ENCODE measurements around the gene MAP10. TPM values are rescaled to one million over a fixed set of nuclear protein-coding genes. Genes with fewer than 3 reads are reported as not detected.

MAP10 gene
- total RNA-seq = 1 to 10 TPM; 2.4 to 2.5 TPM

DNA sequence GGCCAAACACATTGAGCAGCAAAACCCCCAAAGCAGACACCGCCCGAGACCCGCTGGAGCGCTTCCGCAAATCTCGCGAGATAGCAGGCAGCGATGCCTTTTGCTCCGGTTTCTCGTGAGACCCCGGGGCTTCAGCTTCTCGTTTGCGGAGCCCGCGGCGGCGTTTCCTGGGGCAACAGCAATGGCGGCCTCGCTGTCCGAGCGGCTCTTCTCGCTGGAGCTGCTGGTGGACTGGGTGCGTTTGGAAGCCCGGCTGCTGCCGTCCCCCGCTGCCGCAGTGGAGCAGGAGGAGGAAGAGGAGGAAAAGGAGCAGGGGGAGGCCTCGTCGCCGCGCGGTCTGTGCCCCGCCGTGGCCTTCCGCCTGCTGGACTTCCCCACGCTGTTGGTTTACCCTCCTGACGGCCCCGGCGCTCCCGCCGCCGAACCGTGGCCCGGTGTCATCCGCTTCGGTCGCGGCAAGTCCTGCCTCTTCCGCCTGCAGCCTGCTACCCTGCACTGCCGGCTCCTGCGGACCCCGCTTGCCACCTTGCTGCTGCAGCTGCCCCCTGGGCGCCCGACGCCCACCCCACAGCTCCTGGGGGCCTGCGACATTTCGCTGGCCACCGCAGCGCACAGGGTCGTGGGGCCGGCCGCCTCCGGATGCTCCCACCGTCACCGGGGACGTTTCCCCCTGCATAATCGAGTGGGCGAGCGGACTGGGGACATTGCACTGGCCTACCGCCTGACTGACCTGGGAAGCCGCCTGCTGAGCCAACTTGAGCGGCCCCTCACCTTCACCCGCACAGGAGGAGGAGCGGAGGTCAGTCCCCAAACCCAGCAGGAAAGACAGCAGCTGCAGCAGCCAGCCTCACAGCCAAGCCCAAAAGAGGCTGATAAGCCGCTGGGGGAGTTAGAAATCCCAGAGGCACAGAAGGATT lies at the start of gene MAP10:
Gene MAP10 (plus strand): TSS at position 148 of the 917 bp plus-strand sequence. CDS start 34 bp downstream, at position 182.
- H3K9ac ChIP-seq (ENCODE audit: low read depth in 2 of 2, low read length in 2 of 2) = peak within 1 kb of the TSS; percentile 63 to 67
- peak within 1 kb of the TSS; percentile 71 for H3K4me3 ChIP-seq
- TF ChIP-seq CTCF (IDR thresholded peaks at IDR 0.05) = no peak
- intact Hi-C loops (cut with DNase I) = no loop called here
- no peaks in the 10 kb centered on the region for H3K4me1 ChIP-seq
- DNase-seq = peak; percentile 75
- H3K27ac ChIP-seq = peak within 1 kb of the TSS; percentile 45
- no peaks in the 10 kb centered on the region for H3K36me3 ChIP-seq
- no peaks in the 10 kb centered on the region for H3K9me3 ChIP-seq
- H3K27me3 ChIP-seq = no peaks in the 10 kb centered on the region

- no peaks in the 10 kb centered on the region for H3K27me3 ChIP-seq
- peak overlapping the region; percentile 88 for H3K27ac ChIP-seq
- TF ChIP-seq CTCF (IDR thresholded peaks at IDR 0.05) = no peak
Measured at GRCh38 chr1:232764458-232765251, 40.6 kb upstream of the MAP10 start.

GRCh38 chr1:232765542-232765941 lies 39.7 kb upstream of the MAP10 start:
- TF ChIP-seq CTCF (IDR thresholded peaks at IDR 0.05) = no peak
- Histone ChIP-seq H3K27me3 (no peaks in the 10 kb centered on the region), H3K4me3 (no peak overlapping the region), H3K9me3 (no peaks in the 10 kb centered on the region), H3K36me3 (no peaks in the 10 kb centered on the region), H3K27ac (peak overlapping the region; percentile 88), H3K9ac (ENCODE audit: low read depth in 2 of 2, low read length in 2 of 2) (peak overlapping the region in 1 of 2 donors; percentile 1), H3K4me1 (no peaks in the 10 kb centered on the region)
- intact Hi-C loops (cut with DNase I) = loop anchor here (10.0 kb wide), 1 partner anchor 81 kb away; no protein-coding TSS in a partner anchor
- no peak for DNase-seq

More at GRCh38 chr1:232764458-232765251, 40.6 kb upstream of the MAP10 start:
- DNase-seq = peak; percentile 79
- no peaks in the 10 kb centered on the region for H3K4me1 ChIP-seq
- H3K4me3 ChIP-seq = no peak overlapping the region
- no peaks in the 10 kb centered on the region for H3K36me3 ChIP-seq
- H3K9ac ChIP-seq (ENCODE audit: low read depth in 2 of 2, low read length in 2 of 2) = peak overlapping the region in 1 of 2 donors; percentile 12
- H3K9me3 ChIP-seq = no peaks in the 10 kb centered on the region
- intact Hi-C loops (cut with DNase I) = loop anchor here (10.0 kb wide), 1 partner anchor 80 kb away; no protein-coding TSS in a partner anchor

DNA sequence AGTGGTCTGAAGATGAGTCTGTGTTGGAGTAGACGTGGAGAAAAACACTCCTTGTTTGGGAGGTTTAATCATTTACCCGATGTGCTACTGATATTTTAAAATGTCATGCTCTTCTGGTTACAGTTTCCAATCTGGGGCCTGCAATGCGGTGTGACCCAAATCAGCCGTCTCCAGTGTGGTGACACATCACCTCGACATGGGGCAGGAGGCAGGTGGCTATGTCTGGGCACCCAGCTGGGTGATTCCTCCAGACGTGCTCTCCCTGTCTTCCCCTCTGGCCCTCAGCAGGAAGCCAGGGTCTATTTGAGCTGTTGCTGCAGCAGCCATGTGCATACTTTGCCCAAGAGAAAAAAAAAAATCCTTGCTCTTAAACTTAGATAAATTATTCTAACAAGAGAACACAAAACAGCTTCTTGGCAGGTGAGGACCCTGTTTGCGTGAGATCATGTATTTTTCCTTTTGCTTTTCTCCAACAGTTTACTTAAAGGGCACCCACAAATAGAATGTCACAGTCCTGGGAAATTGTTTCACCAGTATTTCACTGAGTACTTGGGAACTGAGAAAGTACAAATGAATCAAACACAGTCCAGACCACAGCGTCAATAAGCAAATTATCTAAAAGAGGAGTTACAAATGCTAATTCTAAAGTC lies 38.9 kb upstream of the MAP10 start:
- Histone ChIP-seq H3K27me3 (no peaks in the 10 kb centered on the region), H3K4me3 (no peak overlapping the region), H3K9ac (ENCODE audit: low read depth in 2 of 2, low read length in 2 of 2) (peak overlapping the region in 1 of 2 donors; percentile 65), H3K9me3 (no peaks in the 10 kb centered on the region), H3K36me3 (no peaks in the 10 kb centered on the region), H3K4me1 (no peaks in the 10 kb centered on the region), H3K27ac (peak overlapping the region; percentile 88)
- no peak for TF ChIP-seq CTCF (IDR thresholded peaks at IDR 0.05)
- DNase-seq = peak; percentile 34
- intact Hi-C loops (cut with DNase I) = loop anchor here (10.0 kb wide), 1 partner anchor 82 kb away; no protein-coding TSS in a partner anchor

DNA sequence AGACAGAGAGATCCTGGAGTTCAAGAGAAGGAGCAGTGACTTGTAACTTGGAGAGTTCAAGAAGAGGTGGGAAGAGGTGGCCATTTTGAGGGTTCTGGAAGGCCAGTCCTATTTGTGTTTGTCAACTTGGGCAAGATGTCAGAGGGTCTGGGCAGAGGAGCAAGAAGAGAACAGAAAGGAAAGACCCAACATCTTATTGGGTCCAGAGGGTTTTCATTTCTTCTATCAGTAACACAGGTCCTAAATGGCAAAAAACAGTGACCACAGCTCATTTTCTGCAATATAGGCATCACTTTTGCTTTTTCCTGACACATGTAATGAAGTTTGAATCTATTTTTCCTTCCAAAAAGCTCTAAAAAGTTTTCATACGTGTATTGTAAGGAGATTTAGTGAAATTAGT lies 38.3 kb upstream of the MAP10 start:
- H3K9ac ChIP-seq (ENCODE audit: low read depth in 2 of 2, low read length in 2 of 2) = peak overlapping the region in 1 of 2 donors; percentile 3
- intact Hi-C loops (cut with DNase I) = loop anchor here (10.0 kb wide), 1 partner anchor 82 kb away; no protein-coding TSS in a partner anchor
- TF ChIP-seq CTCF (IDR thresholded peaks at IDR 0.05) = no peak
- no peaks in the 10 kb centered on the region for H3K4me1 ChIP-seq
- H3K36me3 ChIP-seq = no peaks in the 10 kb centered on the region
- no peak overlapping the region for H3K4me3 ChIP-seq
- H3K27ac ChIP-seq = peak overlapping the region; percentile 88
- no peaks in the 10 kb centered on the region for H3K27me3 ChIP-seq
- no peaks in the 10 kb centered on the region for H3K9me3 ChIP-seq
- no peak for DNase-seq
